Nephron progenitor cell (in vitro differentiated cells): Measurements from ENCODE around the gene ZSCAN10.

Experiments used
- DNase-seq: peaks from one replicate; pipeline ENCODE4 v3.0.0; 2021
- H3K27ac Mint-ChIP-seq: 2 replicates; pipeline ENCODE4 v1.8.0; 2021; ENCODE audit warnings: mild to moderate bottlenecking, moderate library complexity, mixed read lengths
- H3K27me3 Mint-ChIP-seq: 2 replicates; pipeline ENCODE4 v1.8.0; 2021; ENCODE audit warnings: mild to moderate bottlenecking, low read depth, mixed read lengths; ENCODE audit not compliant: poor library complexity
- H3K36me3 Mint-ChIP-seq: 2 replicates; pipeline ENCODE4 v1.8.0; 2021; ENCODE audit warnings: low read depth, mixed read lengths
- H3K4me1 Mint-ChIP-seq: 2 replicates; pipeline ENCODE4 v1.8.0; 2021; ENCODE audit warnings: mixed read lengths
- H3K4me3 Mint-ChIP-seq: 2 replicates; pipeline ENCODE4 v1.8.0; 2021; ENCODE audit warnings: mild to moderate bottlenecking, moderate library complexity, mixed read lengths
- H3K9me3 Mint-ChIP-seq: 2 replicates; pipeline ENCODE4 v1.8.0; 2021; ENCODE audit warnings: mild to moderate bottlenecking, moderate library complexity, mixed read lengths
- CTCF ChIP-seq: fragments of 200-600 bp; sonication (generic); IDR thresholded peaks from 2 replicates; pipeline ENCODE4 v1.5.0; 2021; ENCODE audit warnings: antibody characterized with exemption

The ZSCAN10 gene

GRCh38 chr16:3119701-3120408 lies 20.8 kb upstream of the ZSCAN10 start:
- H3K27ac Mint-ChIP-seq: no peak overlapping the region
- H3K27me3 Mint-ChIP-seq: peaks cover 4% of the 10 kb centered on the region
- peaks cover 17% of the 10 kb centered on the region for H3K4me1 Mint-ChIP-seq
- H3K36me3 Mint-ChIP-seq: peaks cover 27% of the 10 kb centered on the region
- no peak for DNase-seq
- no peaks in the 10 kb centered on the region for H3K9me3 Mint-ChIP-seq
- H3K4me3 Mint-ChIP-seq: no peak overlapping the region
- TF ChIP-seq CTCF: no peak

- DNase-seq: no peak
- Mint-ChIP-seq H3K4me1 (peaks cover 18% of the 10 kb centered on the region), H3K9me3 (no peaks in the 10 kb centered on the region), H3K36me3 (peaks cover 30% of the 10 kb centered on the region), H3K27me3 (peaks cover 4% of the 10 kb centered on the region), H3K4me3 (no peak overlapping the region), H3K27ac (no peak overlapping the region)
- no peak for TF ChIP-seq CTCF
Measured at GRCh38 chr16:3119286-3119685, 20.2 kb upstream of the ZSCAN10 start.

- Mint-ChIP-seq H3K9me3 (no peaks in the 10 kb centered on the region), H3K4me1 (peaks cover 21% of the 10 kb centered on the region), H3K27ac (no peak overlapping the region), H3K27me3 (peaks cover 4% of the 10 kb centered on the region), H3K4me3 (no peak overlapping the region), H3K36me3 (peaks cover 30% of the 10 kb centered on the region)
- no peak for DNase-seq
- no peak for TF ChIP-seq CTCF
Measured at GRCh38 chr16:3118846-3119245, 19.8 kb upstream of the ZSCAN10 start.

GRCh38 chr16:3118204-3118790 lies 19.2 kb upstream of the ZSCAN10 start:
- no peak for DNase-seq
- peaks cover 21% of the 10 kb centered on the region for H3K4me1 Mint-ChIP-seq
- H3K36me3 Mint-ChIP-seq: peaks cover 30% of the 10 kb centered on the region
- no peak overlapping the region for H3K27ac Mint-ChIP-seq
- peaks cover 4% of the 10 kb centered on the region for H3K27me3 Mint-ChIP-seq
- H3K9me3 Mint-ChIP-seq: no peaks in the 10 kb centered on the region
- no peak overlapping the region for H3K4me3 Mint-ChIP-seq
- TF ChIP-seq CTCF: no peak

GRCh38 chr16:3115561-3115960 lies 16.5 kb upstream of the ZSCAN10 start:
- H3K9me3 Mint-ChIP-seq: no peaks in the 10 kb centered on the region
- peaks cover 29% of the 10 kb centered on the region for H3K4me1 Mint-ChIP-seq
- H3K27me3 Mint-ChIP-seq: no peaks in the 10 kb centered on the region
- DNase-seq: no peak
- no peak overlapping the region for H3K27ac Mint-ChIP-seq
- no peak overlapping the region for H3K4me3 Mint-ChIP-seq
- TF ChIP-seq CTCF: no peak
- H3K36me3 Mint-ChIP-seq: peaks cover 30% of the 10 kb centered on the region

GRCh38 chr16:3115003-3115402 lies 15.9 kb upstream of the ZSCAN10 start:
- no peak for DNase-seq
- Mint-ChIP-seq H3K27ac (no peak overlapping the region), H3K36me3 (peaks cover 30% of the 10 kb centered on the region), H3K27me3 (no peaks in the 10 kb centered on the region), H3K9me3 (no peaks in the 10 kb centered on the region), H3K4me3 (peak overlapping the region; percentile 94), H3K4me1 (peaks cover 29% of the 10 kb centered on the region)
- TF ChIP-seq CTCF: no peak
